Omental fat pad (tissue), 4 donors: ENCODE data around the gene CCDC85C. TPM values are rescaled to one million over a fixed set of nuclear protein-coding genes. Genes with fewer than 3 reads are reported as not detected.

Source experiments
- ATAC-seq: fragments of 150-250 bp; one replicate; pipeline ENCODE4 v1.9.1; 2016; ENCODE audit warnings: mild to moderate bottlenecking, moderate library complexity; ENCODE audit not compliant: low FRiP score
- DNase-seq: peaks from one replicate; pipeline ENCODE4 v3.0.0-alpha.2; 2019; ENCODE audit warnings: low spot score
- CTCF ChIP-seq, 3 donors: fragments of 450-650 bp; IDR thresholded peaks; one replicate each; pipeline ENCODE4 v1.5.1; 2016 to 2017; ENCODE audit warnings: antibody characterized with exemption in 3 of 3, mild to moderate bottlenecking in 3 of 3, moderate library complexity in 2 of 3
- total RNA-seq, 4 donors: library from RNA; depleted of rRNA; stranded (reverse); fragments of >200 nt; gene quantifications; one replicate each; pipeline ENCODE4 v1.1.0, GENCODE V29; 2016

CCDC85C gene
- total RNA-seq, 4 donors from 2014 or later = 3.3 to 17.7 (median 8.3) TPM

GRCh38 chr14:99604766-99605298 is 825 bp upstream of the CCDC85C start:
- no peak for TF ChIP-seq CTCF (IDR thresholded peaks at IDR 0.05)
- ATAC-seq (peak; percentile 19), DNase-seq (no peak)

DNA sequence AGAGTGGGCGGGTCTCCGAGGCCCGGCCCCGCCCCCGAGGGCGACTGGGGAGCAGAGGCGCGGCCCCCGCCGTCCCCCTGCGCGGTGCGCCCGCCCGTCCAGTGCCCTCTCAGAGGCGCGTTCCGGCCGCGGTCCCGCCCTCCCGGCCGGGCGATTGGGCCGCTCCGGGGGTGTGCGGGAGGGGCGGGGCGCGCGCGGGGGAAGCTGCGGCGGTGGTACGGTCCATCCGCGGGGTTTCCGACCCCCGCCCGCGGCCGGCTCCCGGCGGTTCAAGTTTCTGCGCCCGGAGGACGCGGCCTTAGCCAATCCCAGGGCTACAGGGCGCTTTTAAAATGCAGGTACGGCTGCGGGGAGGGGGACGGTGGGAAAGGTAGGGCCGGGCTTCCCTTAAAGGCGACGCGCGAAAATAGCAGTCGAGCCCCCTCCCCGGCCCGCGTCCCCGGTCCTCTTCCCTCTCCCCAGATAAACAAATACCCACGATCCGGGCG is 315 bp upstream of the CCDC85C start:
- peak; percentile 96 for ATAC-seq
- no peak for TF ChIP-seq CTCF (IDR thresholded peaks at IDR 0.05)
- DNase-seq = peak; percentile 47

DNA sequence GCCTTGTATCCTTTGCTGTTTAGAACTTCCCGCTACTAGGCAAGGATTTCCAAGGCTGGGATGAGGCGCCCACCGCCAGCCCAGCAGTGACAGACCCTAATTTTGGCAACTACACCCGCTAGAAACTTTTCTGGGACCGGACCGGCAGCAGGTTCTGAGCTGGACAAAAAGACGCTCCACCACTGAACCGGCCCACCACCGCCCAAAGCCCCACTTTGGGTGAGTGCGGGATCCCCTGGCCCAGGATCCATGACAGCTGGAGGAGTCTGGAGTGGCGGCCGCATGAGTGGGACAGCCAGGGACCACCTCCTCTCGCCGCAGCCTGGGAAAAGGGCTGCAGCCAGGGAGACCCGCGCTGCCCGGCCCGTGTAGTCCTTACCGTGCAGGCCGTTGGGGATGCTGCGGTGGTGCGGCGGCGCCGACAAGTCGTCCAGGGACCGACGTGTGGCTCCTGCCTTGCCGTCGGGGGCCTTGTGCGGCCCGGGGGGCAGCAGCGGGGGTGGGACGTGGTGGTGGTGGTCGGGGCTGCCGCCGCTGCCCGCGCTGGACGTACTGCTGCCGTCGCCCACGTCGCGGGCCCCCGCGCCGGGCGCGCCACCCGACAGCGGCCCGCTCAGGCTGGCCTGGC is 1.1 kb downstream of the CCDC85C start:
- ATAC-seq = no peak
- TF ChIP-seq CTCF (IDR thresholded peaks at IDR 0.05) = no peak

GRCh38 chr14:99602054-99602787 is 1.8 kb downstream of the CCDC85C start:
- no peak for TF ChIP-seq CTCF (IDR thresholded peaks at IDR 0.05)
- DNase-seq (no peak), ATAC-seq (no peak)

More for the DNA sequence above, 1.1 kb downstream of the CCDC85C start:
- no peak for DNase-seq

- no peak for DNase-seq
- TF ChIP-seq CTCF (IDR thresholded peaks at IDR 0.05) = no peak
- ATAC-seq = no peak
Observed at GRCh38 chr14:99601361-99601831, 2.6 kb downstream of the CCDC85C start.

- no peak for ATAC-seq
- no peak for TF ChIP-seq CTCF (IDR thresholded peaks at IDR 0.05)
- DNase-seq = no peak
Observed at GRCh38 chr14:99600232-99600888, 3.6 kb downstream of the CCDC85C start.
